CD14-positive monocyte (primary cell): ENCODE results near the gene CEBPB. TPM values are rescaled to one million over a fixed set of nuclear protein-coding genes. Genes with fewer than 3 reads are reported as not detected.

Experiments used
- DNase-seq, 3 donors: peaks; one replicate each; pipeline ENCODE4 v3.0.0-alpha.2; 2011 to 2022
- H2AFZ ChIP-seq: 2 replicates; pipeline ENCODE4 v1.6.0; 2012; ENCODE audit warnings: mild to moderate bottlenecking, low read depth, low read length, inconsistent platforms; ENCODE audit not compliant: insufficient read depth, poor library complexity, severe bottlenecking
- H3K27ac ChIP-seq, 2 donors: 1 replicate in 1 of 2; 2 replicates in 1 of 2; pipeline ENCODE4 v1.5.1; 2012 to 2013; ENCODE audit warnings: low read length in 2 of 2, control low read depth in 1 of 2, inconsistent platforms in 1 of 2, low read depth in 1 of 2, mild to moderate bottlenecking in 1 of 2
- H3K27me3 ChIP-seq, 2 donors: one replicate each; pipeline versions ENCODE4 v1.6.0 to v1.6.1; 2011 to 2013; ENCODE audit warnings: low read length in 2 of 2; ENCODE audit not compliant: control insufficient read depth in 2 of 2, insufficient read depth in 2 of 2
- H3K36me3 ChIP-seq, 2 donors: replicated peaks in 1 of 2; 1 replicate in 1 of 2; 2 replicates in 1 of 2; pipeline versions ENCODE4 v1.5.1 to v1.6.1; 2012 to 2013; ENCODE audit warnings: low read length in 2 of 2, control low read depth in 1 of 2, inconsistent platforms in 1 of 2, mild to moderate bottlenecking in 1 of 2; ENCODE audit not compliant: insufficient read depth in 2 of 2, control insufficient read depth in 1 of 2
- H3K4me1 ChIP-seq, 2 donors: 1 replicate in 1 of 2; 2 replicates in 1 of 2; pipeline versions ENCODE4 v1.5.1 to v1.6.1; 2012 to 2013; ENCODE audit warnings: low read length in 2 of 2, control low read depth in 1 of 2, inconsistent platforms in 1 of 2, mild to moderate bottlenecking in 1 of 2, moderate library complexity in 1 of 2; ENCODE audit not compliant: insufficient read depth in 2 of 2, control insufficient read depth in 1 of 2
- H3K4me2 ChIP-seq: replicated peaks from 2 replicates; pipeline ENCODE3; 2012; ENCODE audit warnings: low read length, moderate library complexity, mild to moderate bottlenecking; ENCODE audit not compliant: poor library complexity, severe bottlenecking; ENCODE audit errors: extremely low read depth
- H3K4me3 ChIP-seq, 3 experiments: fragments of 200-600 bp in 1 of 3; sonication (generic) in 1 of 3; replicated peaks in 1 of 3; 1 replicate in 2 of 3; 2 replicates in 1 of 3; pipeline ENCODE4 v1.5.1; 2011 to 2013; ENCODE audit warnings: low read length in 3 of 3, mild to moderate bottlenecking in 3 of 3, control low read depth in 2 of 3, low read depth in 2 of 3, inconsistent platforms in 1 of 3, moderate library complexity in 1 of 3
- H3K79me2 ChIP-seq: 2 replicates; pipeline ENCODE4 v1.6.0; 2012; ENCODE audit warnings: mild to moderate bottlenecking, control low read depth, inconsistent platforms, low read length, moderate library complexity; ENCODE audit not compliant: insufficient read depth
- H3K9ac ChIP-seq: 2 replicates; pipeline ENCODE4 v1.6.0; 2017; ENCODE audit warnings: low read length, mild to moderate bottlenecking; ENCODE audit not compliant: insufficient read depth, poor library complexity, severe bottlenecking
- H3K9me3 ChIP-seq, 2 donors: replicated peaks in 1 of 2; 1 replicate in 1 of 2; 2 replicates in 1 of 2; pipeline versions ENCODE4 v1.5.1 to v1.6.1; 2012 to 2013; ENCODE audit warnings: low read length in 2 of 2, control low read depth in 1 of 2; ENCODE audit not compliant: control insufficient read depth in 1 of 2, insufficient read depth in 1 of 2
- H4K20me1 ChIP-seq: 2 replicates; pipeline ENCODE4 v1.6.0; 2012; ENCODE audit warnings: mild to moderate bottlenecking, low read length, control low read depth, moderate library complexity; ENCODE audit not compliant: insufficient read depth
- H3K27ac Mint-ChIP-seq, 7 donors: one replicate each; pipeline ENCODE4 v1.8.0; 2020; ENCODE audit warnings: mild to moderate bottlenecking in 7 of 7, mixed read lengths in 7 of 7, moderate library complexity in 6 of 7, inconsistent platforms in 2 of 7
- H3K27me3 Mint-ChIP-seq, 3 donors: one replicate each; pipeline ENCODE4 v1.8.0; 2021 to 2022; ENCODE audit warnings: low read depth in 3 of 3, mild to moderate bottlenecking in 3 of 3, mixed read lengths in 3 of 3, moderate library complexity in 3 of 3, inconsistent platforms in 1 of 3
- H3K36me3 Mint-ChIP-seq, 2 donors: one replicate each; pipeline ENCODE4 v1.8.0; 2020; ENCODE audit warnings: mixed read lengths in 2 of 2, inconsistent platforms in 1 of 2, mild to moderate bottlenecking in 1 of 2
- H3K4me1 Mint-ChIP-seq: one replicate; pipeline ENCODE4 v1.8.0; 2020; ENCODE audit warnings: mild to moderate bottlenecking, mixed read lengths
- H3K4me3 Mint-ChIP-seq, 2 donors: one replicate each; pipeline ENCODE4 v1.8.0; 2020; ENCODE audit warnings: mild to moderate bottlenecking in 2 of 2, mixed read lengths in 2 of 2, moderate library complexity in 1 of 2
- H3K9me3 Mint-ChIP-seq, 7 donors: one replicate each; pipeline ENCODE4 v1.8.0; 2020 to 2022; ENCODE audit warnings: mixed read lengths in 7 of 7, mild to moderate bottlenecking in 6 of 7, moderate library complexity in 6 of 7, inconsistent platforms in 2 of 7
- CTCF ChIP-seq: fragments of 200-600 bp; IDR thresholded peaks from one replicate; pipeline ENCODE4 v1.8.0; 2022; ENCODE audit warnings: antibody characterized with exemption, mild to moderate bottlenecking
- WGBS: methylation state at CpG from one replicate; pipeline ENCODE4 v1.1.5; 2013; ENCODE audit warnings: missing lambda C conversion rate; ENCODE audit not compliant: insufficient coverage; 5-methylcytosine and 5-hydroxymethylcytosine counted together
- intact Hi-C, 2 donors: fragments of 100-400 bp; cut with micrococcal nuclease; formaldehyde crosslinking; loops; one replicate each; pipeline versions ENCODE4 v1.15.0 to v1.15.1; 2023
- polyA plus RNA-seq, 3 donors: library from polyadenylated mRNA; depleted of rRNA in 1 of 3; unstranded in 2 of 3; stranded (reverse) in 1 of 3; fragments of 300-500 nt in 2 of 3; fragments of >200 nt in 1 of 3; fragmentation: Illumina TruSeq in 2 of 3; gene quantifications; 1 replicate in 2 of 3; 2 replicates in 1 of 3; pipeline ENCODE4 v1.2.3, GENCODE V29; 2012 to 2021

CEBPB gene
- polyA plus RNA-seq, 3 donors = 52.4 to 445 (median 80.8) TPM

GRCh38 chr20:50197463-50198179, 7.0 kb downstream of the CEBPB start:
- H3K4me3 Mint-ChIP-seq = peak overlapping the region; percentile 9 to 24
- H3K27ac Mint-ChIP-seq = peak overlapping the region; percentile 57 to 97 (median 83)

GRCh38 chr20:50198180-50198666, 7.6 kb downstream of the CEBPB start:
- Histone ChIP-seq H3K27ac (peak overlapping the region in 1 of 2 donors; percentile 29), H3K9ac (no peak overlapping the region), H3K4me3 (no peak overlapping the region), H3K4me1 (peaks cover 41 to 52% of the 10 kb centered on the region in 2 donors), H4K20me1 (peaks cover 49% of the 10 kb centered on the region), H3K4me2 (no peak overlapping the region), H3K79me2 (peaks cover 29% of the 10 kb centered on the region), H3K36me3 (peaks cover 15 to 18% of the 10 kb centered on the region in 2 donors), H3K9me3 (no peaks in the 10 kb centered on the region), H3K27me3 (no peaks in the 10 kb centered on the region), H2AFZ (no peak overlapping the region)
- intact Hi-C loops = no loop called here
- H3K27me3 Mint-ChIP-seq = no peaks in the 10 kb centered on the region
- no peak for DNase-seq
- H3K27ac Mint-ChIP-seq = peak overlapping the region in 5 of 7 donors; percentile 15 to 79 (median 50)
- H3K9me3 Mint-ChIP-seq = peaks cover 0 to 10% (median 1%) of the 10 kb centered on the region in 7 donors
- peaks cover 37 to 39% of the 10 kb centered on the region in 2 donors for H3K36me3 Mint-ChIP-seq
- WGBS = 74% methylated on average over 11 of the region's 11 CpGs
- H3K4me1 Mint-ChIP-seq = peaks cover 55% of the 10 kb centered on the region
- TF ChIP-seq CTCF = no peak
- H3K4me3 Mint-ChIP-seq = no peak overlapping the region

More at GRCh38 chr20:50197463-50198179, 7.0 kb downstream of the CEBPB start:
- H3K27me3 Mint-ChIP-seq = peaks cover 0 to 5% (median 0%) of the 10 kb centered on the region in 3 donors
- intact Hi-C loops = no loop called here
- DNase-seq = no peak
- 77% methylated on average over 7 of the region's 10 CpGs for WGBS
- Histone ChIP-seq H3K27ac (peak overlapping the region; percentile 44 to 46), H3K4me1 (peaks cover 43 to 54% of the 10 kb centered on the region in 2 donors), H3K79me2 (peaks cover 35% of the 10 kb centered on the region), H3K27me3 (no peaks in the 10 kb centered on the region), H4K20me1 (peaks cover 55% of the 10 kb centered on the region), H3K9ac (no peak overlapping the region), H2AFZ (no peak overlapping the region), H3K4me2 (peak overlapping the region; percentile 14), H3K36me3 (peaks cover 21 to 24% of the 10 kb centered on the region in 2 donors), H3K9me3 (no peaks in the 10 kb centered on the region), H3K4me3 (peak overlapping the region in 1 of 3 experiments; percentile 22)
- TF ChIP-seq CTCF = no peak
- H3K9me3 Mint-ChIP-seq = peaks cover 0 to 13% (median 0%) of the 10 kb centered on the region in 7 donors
- H3K4me1 Mint-ChIP-seq = peaks cover 55% of the 10 kb centered on the region
- peaks cover 41 to 43% of the 10 kb centered on the region in 2 donors for H3K36me3 Mint-ChIP-seq
